ENCODE results near the gene KRTAP12-4.

GRCh38 chr21:44637018-44637850 lies 17.2 kb downstream of the KRTAP12-4 start, which contains the start of gene KRTAP10-10:
- TF ChIP-seq CSRNP3 (CRISPR knock-in tag; IDR thresholded peaks at IDR 0.05): no peak
- TF ChIP-seq RARB (CRISPR knock-in tag; IDR thresholded peaks at IDR 0.05): no peak
- no peak for TF ChIP-seq ISL1 (CRISPR knock-in tag; IDR thresholded peaks at IDR 0.05)
- no peak for TF ChIP-seq CSDC2 (CRISPR knock-in tag; IDR thresholded peaks at IDR 0.05)
- no peak for TF ChIP-seq ZFP3 (CRISPR knock-in tag; IDR thresholded peaks at IDR 0.05)
- TF ChIP-seq PATZ1 (CRISPR knock-in tag; IDR thresholded peaks at IDR 0.05; ENCODE audit: borderline replicate concordance): no peak
- TF ChIP-seq TOX (CRISPR knock-in tag; IDR thresholded peaks at IDR 0.05; ENCODE audit: borderline replicate concordance): no peak
- no peak for TF ChIP-seq ZNF8 (CRISPR knock-in tag; IDR thresholded peaks at IDR 0.05)
- no peak for TF ChIP-seq ARNTL (CRISPR knock-in tag; IDR thresholded peaks at IDR 0.05; ENCODE audit: borderline replicate concordance, low read depth)
- TF ChIP-seq BACH2 (CRISPR knock-in tag; IDR thresholded peaks at IDR 0.05; ENCODE audit: borderline replicate concordance): no peak
